ENCODE data around the gene RIN2.
"Not testable (repeated sequence)": the region's sequence is repeated elsewhere in the genome, so short reads cannot be mapped to it uniquely, and the experiment has no call there.

The RIN2 gene

GRCh38 chr20:19799325-19799724 is 41.3 kb downstream of the RIN2 start:
- H3K4me3 Mint-ChIP-seq: no peak overlapping the region
- no peak for DNase-seq (ENCODE audit: low spot score)

DNA sequence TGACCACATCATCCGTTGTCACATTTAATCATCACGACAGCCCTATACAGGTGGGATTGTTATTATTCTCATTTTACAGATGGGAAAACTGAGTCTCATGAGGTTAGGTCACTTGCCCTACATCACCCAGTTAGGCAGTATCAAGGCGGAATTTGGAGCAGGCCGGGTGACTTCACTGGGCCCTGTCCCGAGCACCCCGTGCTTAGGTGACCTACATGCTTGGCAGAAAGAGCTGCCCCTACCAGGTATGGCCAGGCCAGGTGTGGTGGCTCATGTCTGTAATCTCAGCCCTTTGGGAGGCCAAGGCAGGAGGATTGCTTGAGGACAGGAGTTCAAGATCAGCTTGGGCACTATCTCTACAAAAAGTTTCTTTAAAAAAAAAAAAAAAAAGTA is 44.0 kb downstream of the RIN2 start:
- H3K4me3 Mint-ChIP-seq: no peak overlapping the region
- H3K4me1 Mint-ChIP-seq (ENCODE audit: low read depth): no peaks in the 10 kb centered on the region
- no peaks in the 10 kb centered on the region for H3K9me3 Mint-ChIP-seq
- no peak overlapping the region for H3K27ac Mint-ChIP-seq
- no peaks in the 10 kb centered on the region for H3K27me3 Mint-ChIP-seq (ENCODE audit: low read depth)
- no peak for DNase-seq (ENCODE audit: low spot score)
- no peaks in the 10 kb centered on the region for H3K36me3 Mint-ChIP-seq (ENCODE audit: low read depth)

More at GRCh38 chr20:19799325-19799724, 41.3 kb downstream of the RIN2 start:
- Mint-ChIP-seq H3K9me3 (no peaks in the 10 kb centered on the region), H3K27me3 (ENCODE audit: low read depth) (no peaks in the 10 kb centered on the region), H3K4me1 (ENCODE audit: low read depth) (no peaks in the 10 kb centered on the region), H3K36me3 (ENCODE audit: low read depth) (no peaks in the 10 kb centered on the region), H3K27ac (no peak overlapping the region)

- no peaks in the 10 kb centered on the region for H3K36me3 Mint-ChIP-seq (ENCODE audit: low read depth)
- H3K4me1 Mint-ChIP-seq (ENCODE audit: low read depth): no peaks in the 10 kb centered on the region
- no peak overlapping the region for H3K27ac Mint-ChIP-seq
Observed at GRCh38 chr20:19802492-19803158, 44.6 kb downstream of the RIN2 start.

GRCh38 chr20:19806276-19806675 is 48.2 kb downstream of the RIN2 start:
- H3K27me3 Mint-ChIP-seq (ENCODE audit: low read depth); DNase-seq (ENCODE audit: low spot score); H3K4me3 Mint-ChIP-seq; H3K9me3 Mint-ChIP-seq; H3K36me3 Mint-ChIP-seq (ENCODE audit: low read depth); H3K27ac Mint-ChIP-seq; H3K4me1 Mint-ChIP-seq (ENCODE audit: low read depth): not testable (repeated sequence)

More at GRCh38 chr20:19802492-19803158, 44.6 kb downstream of the RIN2 start:
- Mint-ChIP-seq H3K9me3 (no peaks in the 10 kb centered on the region), H3K4me3 (no peak overlapping the region), H3K27me3 (ENCODE audit: low read depth) (no peaks in the 10 kb centered on the region)
- no peak for DNase-seq (ENCODE audit: low spot score)

- H3K36me3 Mint-ChIP-seq (ENCODE audit: low read depth): no peaks in the 10 kb centered on the region
- no peak overlapping the region for H3K4me3 Mint-ChIP-seq
- no peaks in the 10 kb centered on the region for H3K9me3 Mint-ChIP-seq
- H3K27ac Mint-ChIP-seq: no peak overlapping the region
- H3K27me3 Mint-ChIP-seq (ENCODE audit: low read depth): no peaks in the 10 kb centered on the region
- H3K4me1 Mint-ChIP-seq (ENCODE audit: low read depth): no peaks in the 10 kb centered on the region
- DNase-seq (ENCODE audit: low spot score): no peak
Observed at GRCh38 chr20:19806806-19807190, 48.7 kb downstream of the RIN2 start.

DNA sequence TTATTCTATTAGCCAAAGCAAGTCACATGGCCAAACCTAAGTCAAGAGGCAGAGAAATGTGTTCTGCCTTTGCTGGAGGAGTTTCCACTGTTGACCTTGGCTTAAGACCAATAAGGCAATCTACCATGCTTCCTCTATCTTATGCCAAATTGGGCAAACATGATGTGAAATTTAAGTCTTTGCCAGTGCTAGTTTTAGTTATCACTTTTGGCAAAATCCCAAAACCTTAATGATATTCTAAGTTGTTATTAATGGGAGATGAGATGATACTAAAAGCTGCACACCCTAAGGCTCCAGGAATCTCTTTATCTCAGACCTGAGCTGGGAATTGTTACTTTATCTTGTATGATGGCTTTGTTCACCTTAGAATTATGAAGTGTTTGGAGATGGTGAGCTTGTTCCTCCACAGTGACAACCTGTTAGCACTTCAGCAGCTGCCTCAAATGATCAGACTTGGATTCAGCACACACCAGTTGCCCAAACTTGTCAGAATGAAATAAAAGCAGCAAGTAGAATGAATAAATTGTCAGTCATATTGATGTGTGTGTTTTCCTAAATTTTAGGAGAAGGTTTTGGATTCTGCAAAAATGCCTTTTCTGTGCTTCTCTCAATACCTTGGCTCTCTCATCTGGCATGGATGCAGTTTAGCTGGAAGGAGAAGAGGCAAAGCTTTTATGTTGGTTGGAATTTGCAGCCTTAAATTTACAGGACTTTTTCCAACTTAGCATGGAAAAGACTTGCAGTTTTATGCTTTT is 49.3 kb downstream of the RIN2 start:
- Mint-ChIP-seq H3K27me3 (ENCODE audit: low read depth) (peaks cover 2% of the 10 kb centered on the region), H3K4me3 (no peak overlapping the region), H3K9me3 (no peaks in the 10 kb centered on the region), H3K4me1 (ENCODE audit: low read depth) (no peaks in the 10 kb centered on the region), H3K36me3 (ENCODE audit: low read depth) (no peaks in the 10 kb centered on the region), H3K27ac (no peak overlapping the region)
- DNase-seq (ENCODE audit: low spot score): no peak

Data from T-helper 2 cell treated with Interferon-gamma antibody and Interleukin-4, amounts not matched to agents 5 μg/mL and 100 μg/mL, for 36 hours (primary cell).